ENCODE results near the gene AKAP9.

Gene AKAP9

GRCh38 chr7:92028226-92028625, 87.6 kb downstream of the AKAP9 start:
- H3K9ac ChIP-seq, result no peak overlapping the region
- H4K20me1 ChIP-seq, result no peaks in the 10 kb centered on the region
- peaks cover 30% of the 10 kb centered on the region for H3K9me3 ChIP-seq
- no peaks in the 10 kb centered on the region for H3K4me1 ChIP-seq
- H3K4me3 ChIP-seq, result no peak overlapping the region
- H3K27me3 ChIP-seq, result no peaks in the 10 kb centered on the region
- H3K36me3 ChIP-seq, result peaks cover 84% of the 10 kb centered on the region
- no peak for TF ChIP-seq Cebpa-rat (IDR thresholded peaks at IDR 0.05)
- no peak overlapping the region for H3K27ac ChIP-seq
- H3K4me2 ChIP-seq, result no peak overlapping the region

GRCh38 chr7:92028686-92029085, 88.0 kb downstream of the AKAP9 start:
- Histone ChIP-seq H3K27ac (no peak overlapping the region), H3K27me3 (no peaks in the 10 kb centered on the region), H4K20me1 (no peaks in the 10 kb centered on the region), H3K4me2 (no peak overlapping the region), H3K4me1 (no peaks in the 10 kb centered on the region), H3K9ac (no peak overlapping the region), H3K9me3 (peaks cover 32% of the 10 kb centered on the region), H3K4me3 (no peak overlapping the region), H3K36me3 (peaks cover 84% of the 10 kb centered on the region)
- TF ChIP-seq Cebpa-rat (IDR thresholded peaks at IDR 0.05), result no peak

GRCh38 chr7:92034116-92034515, 93.5 kb downstream of the AKAP9 start:
- Histone ChIP-seq H3K36me3 (peaks cover 64% of the 10 kb centered on the region), H3K4me3 (no peak overlapping the region), H3K27ac (no peak overlapping the region), H3K27me3 (no peaks in the 10 kb centered on the region), H3K9ac (no peak overlapping the region), H4K20me1 (no peaks in the 10 kb centered on the region), H3K4me2 (no peak overlapping the region), H3K4me1 (no peaks in the 10 kb centered on the region), H3K9me3 (0 out of 2 replicates have a peak, but pooled peaks cover 5% of the 10 kb centered on the region)
- TF ChIP-seq Cebpa-rat (IDR thresholded peaks at IDR 0.05), result no peak

- no peak overlapping the region for H3K27ac ChIP-seq
- no peak overlapping the region for H3K9ac ChIP-seq
- H3K9me3 ChIP-seq, result 0 out of 2 replicates have a peak, but pooled peaks cover 5% of the 10 kb centered on the region
- H3K27me3 ChIP-seq, result no peaks in the 10 kb centered on the region
- peaks cover 2% of the 10 kb centered on the region for H3K4me1 ChIP-seq
- no peak overlapping the region for H3K4me2 ChIP-seq
- H3K4me3 ChIP-seq, result no peak overlapping the region
- no peak for TF ChIP-seq Cebpa-rat (IDR thresholded peaks at IDR 0.05)
- no peaks in the 10 kb centered on the region for H4K20me1 ChIP-seq
- peaks cover 59% of the 10 kb centered on the region for H3K36me3 ChIP-seq
Measured at GRCh38 chr7:92035576-92035975, 94.9 kb downstream of the AKAP9 start.

- no peaks in the 10 kb centered on the region for H3K27me3 ChIP-seq
- H3K4me3 ChIP-seq, result no peak overlapping the region
- peaks cover 44% of the 10 kb centered on the region for H3K4me1 ChIP-seq
- no peak overlapping the region for H3K4me2 ChIP-seq
- TF ChIP-seq Cebpa-rat (IDR thresholded peaks at IDR 0.05), result no peak
- H4K20me1 ChIP-seq, result no peaks in the 10 kb centered on the region
- no peak overlapping the region for H3K27ac ChIP-seq
- peaks cover 5% of the 10 kb centered on the region; the same call in 1 of the 2 replicates for H3K9me3 ChIP-seq
- H3K9ac ChIP-seq, result no peak overlapping the region
- H3K36me3 ChIP-seq, result peaks cover 39% of the 10 kb centered on the region
Measured at GRCh38 chr7:92039900-92040299, 99.2 kb downstream of the AKAP9 start.

- Histone ChIP-seq H3K27ac (0 out of 2 replicates have a peak overlapping the region, but pooled peaks have one; percentile 12), H3K4me2 (peak overlapping the region; percentile 22), H3K9ac (no peak overlapping the region)
Measured at GRCh38 chr7:92042056-92042737, 101.5 kb downstream of the AKAP9 start.

GRCh38 chr7:92043098-92043497, 102.4 kb downstream of the AKAP9 start:
- Histone ChIP-seq H3K4me2 (peak overlapping the region; percentile 72), H3K4me1 (peaks cover 50% of the 10 kb centered on the region), H3K36me3 (peaks cover 54% of the 10 kb centered on the region), H3K9ac (no peak overlapping the region), H3K9me3 (peaks cover 15% of the 10 kb centered on the region; the same call in 1 of the 2 replicates), H3K27me3 (no peaks in the 10 kb centered on the region), H4K20me1 (no peaks in the 10 kb centered on the region), H3K27ac (peak overlapping the region; percentile 76; the same call in 1 of the 2 replicates), H3K4me3 (no peak overlapping the region)
- TF ChIP-seq Cebpa-rat (IDR thresholded peaks at IDR 0.05), result no peak

More at GRCh38 chr7:92042056-92042737, 101.5 kb downstream of the AKAP9 start:
- Histone ChIP-seq H3K4me1 (peaks cover 50% of the 10 kb centered on the region), H3K36me3 (peaks cover 55% of the 10 kb centered on the region), H3K27me3 (no peaks in the 10 kb centered on the region), H3K4me3 (no peak overlapping the region), H3K9me3 (peaks cover 15% of the 10 kb centered on the region; the same call in 1 of the 2 replicates), H4K20me1 (no peaks in the 10 kb centered on the region)
- TF ChIP-seq Cebpa-rat (IDR thresholded peaks at IDR 0.05), result no peak

- Histone ChIP-seq H3K4me3 (no peak overlapping the region), H3K9ac (peak overlapping the region; percentile 54; the same call in 1 of the 2 replicates), H3K9me3 (peaks cover 15% of the 10 kb centered on the region; the same call in 1 of the 2 replicates), H3K27ac (peak overlapping the region; percentile 76), H3K4me2 (peak overlapping the region; percentile 72), H4K20me1 (no peaks in the 10 kb centered on the region), H3K27me3 (no peaks in the 10 kb centered on the region), H3K4me1 (peaks cover 50% of the 10 kb centered on the region), H3K36me3 (peaks cover 55% of the 10 kb centered on the region)
- no peak for TF ChIP-seq Cebpa-rat (IDR thresholded peaks at IDR 0.05)
Measured at GRCh38 chr7:92043637-92044036, 103.0 kb downstream of the AKAP9 start.

- Histone ChIP-seq H4K20me1 (no peaks in the 10 kb centered on the region), H3K27ac (peak overlapping the region; percentile 76), H3K27me3 (no peaks in the 10 kb centered on the region), H3K9ac (no peak overlapping the region), H3K4me2 (peak overlapping the region; percentile 72), H3K4me3 (no peak overlapping the region), H3K36me3 (peaks cover 55% of the 10 kb centered on the region), H3K4me1 (peaks cover 50% of the 10 kb centered on the region), H3K9me3 (peaks cover 15% of the 10 kb centered on the region; the same call in 1 of the 2 replicates)
- no peak for TF ChIP-seq Cebpa-rat (IDR thresholded peaks at IDR 0.05)
Measured at GRCh38 chr7:92044148-92044547, 103.5 kb downstream of the AKAP9 start.

GRCh38 chr7:92044940-92045339, 104.3 kb downstream of the AKAP9 start:
- H3K27ac ChIP-seq, result no peak overlapping the region
- H3K4me3 ChIP-seq, result no peak overlapping the region
- H3K9me3 ChIP-seq, result peaks cover 15% of the 10 kb centered on the region; the same call in 1 of the 2 replicates
- H3K36me3 ChIP-seq, result peaks cover 56% of the 10 kb centered on the region
- TF ChIP-seq Cebpa-rat (IDR thresholded peaks at IDR 0.05), result no peak
- H3K9ac ChIP-seq, result no peak overlapping the region
- H3K4me1 ChIP-seq, result peaks cover 50% of the 10 kb centered on the region
- no peaks in the 10 kb centered on the region for H4K20me1 ChIP-seq
- no peak overlapping the region for H3K4me2 ChIP-seq
- no peaks in the 10 kb centered on the region for H3K27me3 ChIP-seq

All from BLaER1 (cell line).